Right cardiac atrium (tissue), 5 donors: ENCODE data around the gene NIT2. TPM values are rescaled to one million over a fixed set of nuclear protein-coding genes. Genes with fewer than 3 reads are reported as not detected.

Experiments
- ATAC-seq, 2 donors: fragments of 200-7000 bp; cut with Tn5 transposase; one replicate each; pipeline versions ENCODE4 v1.8.0 to v1.9.1; 2020; ENCODE audit warnings: moderate library complexity in 2 of 2, mild to moderate bottlenecking in 1 of 2
- DNase-seq, 3 donors: peaks; one replicate each; pipeline ENCODE4 v3.0.0-alpha.2; 2020
- H3K27ac ChIP-seq: one replicate; pipeline ENCODE4 v1.5.1; 2013; ENCODE audit warnings: mild to moderate bottlenecking, low read length, control low read depth, moderate library complexity
- H3K27me3 ChIP-seq: one replicate; pipeline ENCODE4 v1.6.1; 2013; ENCODE audit not compliant: control insufficient read depth, insufficient read depth
- H3K4me1 ChIP-seq: one replicate; pipeline ENCODE4 v1.6.1; 2013; ENCODE audit warnings: low read length; ENCODE audit not compliant: control insufficient read depth, insufficient read depth
- H3K4me3 ChIP-seq: one replicate; pipeline ENCODE4 v1.5.1; 2013; ENCODE audit warnings: low read length, control low read depth
- H3K9me3 ChIP-seq: one replicate; pipeline ENCODE4 v1.6.1; 2013; ENCODE audit warnings: low read length; ENCODE audit not compliant: control insufficient read depth
- WGBS: extraction: QIAGEN DNeasy Blood & Tissue Kit; methylation state at CpG from one replicate; pipeline ENCODE4 v1.1.7; 2013; 5-methylcytosine and 5-hydroxymethylcytosine counted together
- intact Hi-C, 4 donors: fragments of 100-400 bp; cut with DNase I; formaldehyde crosslinking; loops; one replicate each; pipeline versions ENCODE4 v1.11.0 to v1.14.0; 2022 to 2023
- long read RNA-seq, 4 donors: library from polyadenylated mRNA; unstranded; transcript quantifications; one replicate each; pipeline ENCODE4 v2.0.0, GENCODE V29; 2020 to 2021
- polyA plus RNA-seq: library from polyadenylated mRNA; stranded (reverse); fragments of 200-250 nt; gene quantifications from one replicate; pipeline ENCODE4 v1.2.3, GENCODE V29; 2013
- total RNA-seq, 4 donors: library from RNA; stranded (reverse); fragmentation: NEBNext Ultra II Directional; extraction: Animal tissue kit (Norgen Biotek cat#: 25700); gene quantifications; one replicate each; pipeline ENCODE4 v1.2.1, GENCODE V29; 2021
- donor health status: healthy with polysubstance abuse.
- donor health status: DM: no; HTN: yes; CAD: no.
- donor health status: DM: no; HTN: no; CAD: no.
- donor health status: DM: no; HTN: yes; CAD: no; lungs with severe emphysema.
- donor health status: DM: yes; HTN: yes; CAD: no.

NIT2 gene, protein sequence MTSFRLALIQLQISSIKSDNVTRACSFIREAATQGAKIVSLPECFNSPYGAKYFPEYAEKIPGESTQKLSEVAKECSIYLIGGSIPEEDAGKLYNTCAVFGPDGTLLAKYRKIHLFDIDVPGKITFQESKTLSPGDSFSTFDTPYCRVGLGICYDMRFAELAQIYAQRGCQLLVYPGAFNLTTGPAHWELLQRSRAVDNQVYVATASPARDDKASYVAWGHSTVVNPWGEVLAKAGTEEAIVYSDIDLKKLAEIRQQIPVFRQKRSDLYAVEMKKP
- total RNA-seq: 10 to 100 TPM; 32.1 to 44.3 (median 37.1) TPM
- 26.9 TPM for polyA plus RNA-seq
- long read RNA-seq, donor 1, full-length matches to known transcripts: 21 of 32 reads
- long read RNA-seq, donor 1, partial matches to known transcripts: 0 of 32 reads
- long read RNA-seq, donor 1, other reads (novel, unspliced or antisense): 11 of 32 reads
- long read RNA-seq, donor 2, full-length matches to known transcripts: 22 of 31 reads
- long read RNA-seq, donor 2, partial matches to known transcripts: 3 of 31 reads
- long read RNA-seq, donor 2, other reads (novel, unspliced or antisense): 6 of 31 reads
- long read RNA-seq, donor 3, full-length matches to known transcripts: 59 of 64 reads
- long read RNA-seq, donor 3, partial matches to known transcripts: 4 of 64 reads
- long read RNA-seq, donor 3, other reads (novel, unspliced or antisense): 1 of 64 reads
- long read RNA-seq, donor 4, full-length matches to known transcripts: 21 of 29 reads
- long read RNA-seq, donor 4, partial matches to known transcripts: 3 of 29 reads
- long read RNA-seq, donor 4, other reads (novel, unspliced or antisense): 5 of 29 reads

DNA sequence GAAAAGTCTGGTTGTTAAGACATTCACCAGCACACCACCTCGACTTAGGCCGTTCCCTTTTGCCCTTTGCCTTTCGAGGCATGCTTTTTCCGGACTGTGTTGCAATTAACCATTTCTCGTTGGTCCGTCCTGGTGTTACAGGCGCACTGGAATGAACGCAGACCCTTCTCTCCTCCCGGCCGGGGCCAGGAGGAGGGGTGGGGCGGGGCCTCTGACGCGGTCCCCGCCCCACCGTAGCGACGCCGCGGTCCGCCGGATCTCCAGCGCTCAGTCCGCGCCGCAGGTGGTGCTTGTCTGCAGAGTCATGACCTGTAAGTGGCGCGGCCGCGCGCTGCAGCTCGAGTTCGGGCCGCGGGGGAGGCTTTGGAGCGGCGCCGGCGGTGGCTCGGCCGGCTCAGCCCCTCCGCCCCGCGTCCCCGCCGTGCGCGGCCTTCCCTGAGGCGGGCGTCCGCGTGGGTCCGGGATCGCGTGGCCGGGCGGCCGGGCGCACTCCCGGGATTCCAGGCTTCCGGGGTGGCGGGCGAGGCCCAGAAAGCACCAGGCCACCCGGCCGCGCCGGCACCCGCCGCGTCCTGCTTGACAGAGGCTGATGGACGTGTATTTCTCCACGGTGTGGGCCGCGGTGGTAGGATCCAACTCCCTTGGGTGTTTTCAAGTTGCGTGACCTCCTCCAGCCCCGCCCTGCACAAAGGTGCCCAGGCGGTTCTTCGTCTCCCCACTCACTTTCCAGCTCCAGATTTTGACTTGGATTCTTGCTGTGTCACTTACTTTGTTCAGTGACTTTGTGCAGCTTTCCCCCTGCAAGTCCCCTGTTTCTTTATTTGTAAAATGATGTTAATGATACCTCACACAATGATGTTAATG, at the start of gene NIT2:
Gene NIT2, plus strand, starts transcription at position 270 of the 864 bp plus-strand sequence. Its CDS starts 35 bp downstream, at position 305.
- peaks cover 4% of the 10 kb centered on the region for H3K4me1 ChIP-seq
- no peaks in the 10 kb centered on the region for H3K9me3 ChIP-seq
- no peaks in the 10 kb centered on the region for H3K27me3 ChIP-seq
- WGBS: under 1% methylated on average over 77 of the region's 77 CpGs
- H3K27ac ChIP-seq: peak within 1 kb of the TSS; percentile 70
- DNase-seq (peak; percentile 88 to 95 (median 93)), ATAC-seq (peak; percentile 97 to 98)
- peak within 1 kb of the TSS; percentile 84 for H3K4me3 ChIP-seq
- intact Hi-C loops: loop anchor here in 1 of 4 donors (10.0 kb wide), 1 partner anchor 250 kb away; no protein-coding TSS in a partner anchor

DNA sequence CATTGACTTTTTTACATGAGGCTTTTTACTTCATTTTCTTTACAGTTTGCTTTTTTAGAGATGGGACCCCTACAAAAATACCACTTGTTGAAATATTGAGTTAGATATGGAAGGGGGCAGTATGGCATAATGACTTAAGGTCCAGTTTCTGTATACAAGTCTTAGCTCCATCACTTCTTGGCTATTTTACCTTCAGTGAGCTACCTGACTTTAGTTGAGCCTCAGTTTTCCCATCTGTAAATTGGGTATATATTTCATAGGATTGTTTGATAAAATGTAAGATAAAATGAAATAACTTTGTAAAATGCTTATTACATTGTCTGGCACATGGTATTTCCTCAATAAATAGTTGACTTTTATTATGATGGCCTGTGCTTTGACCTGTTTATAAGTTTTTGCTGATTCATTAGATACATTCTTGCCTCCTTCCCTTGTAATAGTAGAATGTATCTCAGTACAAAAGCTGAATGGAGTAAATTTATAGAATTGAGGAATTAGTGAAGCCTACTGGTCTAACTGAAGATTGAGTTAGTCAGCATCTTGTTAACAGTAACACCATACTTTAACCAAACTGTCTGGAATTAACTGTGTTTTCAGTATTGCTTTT, 46.2 kb upstream of the NIT2 start:
- Histone ChIP-seq H3K27me3 (no peaks in the 10 kb centered on the region), H3K4me3 (no peak overlapping the region), H3K27ac (no peak overlapping the region), H3K9me3 (no peaks in the 10 kb centered on the region), H3K4me1 (no peaks in the 10 kb centered on the region)
- intact Hi-C loops: no loop called here
- ATAC-seq: no peak
- DNase-seq: no peak

DNA sequence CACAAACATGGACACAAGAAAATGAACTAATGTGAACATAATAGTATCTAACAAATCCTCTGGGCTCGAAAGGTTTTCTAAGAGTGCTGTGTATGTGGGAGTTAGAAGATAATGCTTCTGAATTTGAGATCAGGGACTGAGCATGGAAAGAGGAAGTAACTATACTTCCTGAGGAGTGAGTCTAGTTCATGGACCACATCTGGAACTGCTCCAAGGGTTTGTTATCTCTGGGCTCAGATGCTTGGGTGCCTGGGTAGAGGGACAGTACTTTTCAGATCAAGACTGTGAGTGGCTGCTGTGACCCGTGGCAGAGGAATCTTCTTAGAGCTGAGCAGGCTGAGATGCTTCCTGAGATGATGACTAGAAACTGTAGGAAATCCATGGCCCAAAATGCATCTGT, 45.2 kb upstream of the NIT2 start:
- H3K9me3 ChIP-seq: no peaks in the 10 kb centered on the region
- WGBS: 38% methylated on average over 2 of the region's 2 CpGs
- DNase-seq (no peak), ATAC-seq (peak in 1 of 2 donors; percentile 59)
- intact Hi-C loops: no loop called here
- H3K27me3 ChIP-seq: no peaks in the 10 kb centered on the region
- no peak overlapping the region for H3K4me3 ChIP-seq
- no peaks in the 10 kb centered on the region for H3K4me1 ChIP-seq
- H3K27ac ChIP-seq: no peak overlapping the region

DNA sequence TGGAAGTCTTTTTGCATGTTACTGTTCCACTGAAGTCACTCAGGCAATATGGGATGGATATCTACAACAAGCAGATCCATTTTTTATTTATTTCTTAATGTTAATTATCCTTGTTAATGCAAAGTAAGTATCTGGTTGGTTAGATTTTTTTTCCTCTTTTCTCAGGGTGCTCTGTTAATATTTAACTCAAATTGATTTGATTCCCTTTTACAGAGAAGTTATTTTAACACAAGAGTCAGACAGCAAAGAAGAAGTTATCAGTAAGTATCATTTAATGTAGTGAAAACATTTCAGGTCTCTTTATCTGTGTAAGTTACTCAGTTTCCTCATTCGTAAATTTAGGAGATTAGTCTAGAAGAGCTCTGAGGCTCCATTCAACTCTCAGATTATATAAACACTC, 39.5 kb upstream of the NIT2 start:
- no peaks in the 10 kb centered on the region for H3K4me1 ChIP-seq
- 86% methylated on average over 1 of the region's 1 CpG for WGBS
- H3K27me3 ChIP-seq: no peaks in the 10 kb centered on the region
- no peak overlapping the region for H3K27ac ChIP-seq
- H3K9me3 ChIP-seq: no peaks in the 10 kb centered on the region
- DNase-seq (no peak), ATAC-seq (no peak)
- H3K4me3 ChIP-seq: no peak overlapping the region
- intact Hi-C loops: no loop called here

DNA sequence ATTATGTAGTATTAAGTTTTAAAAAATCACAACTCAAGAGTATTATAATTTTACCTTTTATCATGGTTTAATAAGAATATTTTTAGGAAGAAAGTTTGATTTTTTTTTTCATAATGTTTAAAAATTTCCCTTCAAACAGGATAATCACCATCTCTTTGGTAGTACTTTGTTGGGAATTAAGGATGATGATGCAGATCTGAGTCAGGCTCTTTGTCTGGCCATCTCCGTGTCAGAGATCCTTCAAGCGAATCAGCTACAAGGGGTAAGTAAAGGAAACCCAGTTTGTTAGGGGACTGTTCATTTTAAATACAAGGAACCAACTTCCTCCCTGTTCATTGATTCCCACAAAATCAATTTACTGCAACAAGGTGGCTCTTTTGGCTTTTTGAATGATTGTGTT, 36.8 kb upstream of the NIT2 start:
- no peaks in the 10 kb centered on the region for H3K9me3 ChIP-seq
- WGBS: 96% methylated on average over 2 of the region's 2 CpGs

DNA sequence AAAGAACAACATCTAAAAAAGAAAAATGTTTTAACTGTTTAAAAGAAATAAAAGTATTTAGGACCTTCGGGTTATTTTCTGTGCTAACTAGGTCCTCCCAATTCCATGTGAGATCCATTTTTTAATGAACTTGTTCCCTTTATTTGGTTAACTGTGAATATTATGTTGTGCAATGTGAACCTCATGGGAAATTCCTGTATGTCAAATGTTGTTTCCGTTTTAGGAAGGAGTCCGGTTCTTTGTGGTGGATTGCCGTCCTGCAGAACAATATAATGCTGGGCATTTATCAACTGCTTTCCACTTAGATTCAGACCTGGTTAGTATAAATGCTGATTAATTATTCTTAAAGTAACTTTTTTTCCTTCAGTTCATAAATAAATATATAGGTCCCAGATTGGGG, 35.5 kb upstream of the NIT2 start:
- ATAC-seq (no peak), DNase-seq (no peak)
- no peak overlapping the region for H3K27ac ChIP-seq
- H3K27me3 ChIP-seq: no peaks in the 10 kb centered on the region
- intact Hi-C loops: no loop called here
- H3K4me3 ChIP-seq: no peak overlapping the region
- H3K4me1 ChIP-seq: no peaks in the 10 kb centered on the region
- WGBS: 54% methylated on average over 4 of the region's 4 CpGs
- no peaks in the 10 kb centered on the region for H3K9me3 ChIP-seq

More for the DNA sequence above, 36.8 kb upstream of the NIT2 start:
- no peak overlapping the region for H3K27ac ChIP-seq
- H3K4me3 ChIP-seq: no peak overlapping the region
- no peak for DNase-seq
- no peaks in the 10 kb centered on the region for H3K4me1 ChIP-seq
- intact Hi-C loops: no loop called here
- no peak for ATAC-seq
- H3K27me3 ChIP-seq: no peaks in the 10 kb centered on the region

- intact Hi-C loops: no loop called here
- H3K4me1 ChIP-seq: no peaks in the 10 kb centered on the region
- WGBS: 89% methylated on average over 1 of the region's 1 CpG
- H3K27ac ChIP-seq: no peak overlapping the region
- ATAC-seq (no peak), DNase-seq (no peak)
- no peak overlapping the region for H3K4me3 ChIP-seq
- no peaks in the 10 kb centered on the region for H3K27me3 ChIP-seq
- no peaks in the 10 kb centered on the region for H3K9me3 ChIP-seq
Observed at GRCh38 chr3:100306695-100307094, 27.9 kb upstream of the NIT2 start.

DNA sequence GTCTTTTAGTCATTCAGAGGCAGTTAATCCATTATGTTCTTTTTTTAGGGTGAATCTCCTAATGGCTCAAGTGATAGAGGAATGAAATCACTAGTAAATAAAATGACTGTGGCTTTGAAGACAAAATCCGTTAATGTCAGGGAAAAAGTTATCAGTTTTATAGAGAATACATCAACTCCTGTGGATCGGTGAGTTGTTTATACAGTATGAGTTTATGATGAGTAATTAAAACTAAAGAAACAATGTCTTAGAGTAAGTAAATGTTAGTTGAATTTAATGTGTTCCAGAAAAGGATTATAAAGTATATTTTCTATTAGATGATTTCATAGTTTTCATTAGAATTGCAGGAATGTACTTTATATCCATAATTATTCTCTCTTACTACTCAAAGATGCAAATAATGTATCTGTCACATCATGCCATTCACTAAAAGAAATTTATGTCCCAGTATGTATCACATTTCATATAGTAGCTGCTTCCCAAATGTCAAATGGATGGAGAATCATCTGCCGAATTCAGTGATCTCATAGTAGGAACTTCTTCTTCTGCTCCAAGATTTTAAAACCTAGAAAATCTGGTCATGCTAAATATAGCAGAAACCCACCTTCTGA, 24.1 kb upstream of the NIT2 start:
- no peaks in the 10 kb centered on the region for H3K27me3 ChIP-seq
- no peaks in the 10 kb centered on the region for H3K4me1 ChIP-seq
- DNase-seq (no peak), ATAC-seq (no peak)
- no peak overlapping the region for H3K27ac ChIP-seq
- no peak overlapping the region for H3K4me3 ChIP-seq
- intact Hi-C loops: loop anchor here in 1 of 4 donors (10.0 kb wide), 1 partner anchor 284 kb away; no protein-coding TSS in a partner anchor
- H3K9me3 ChIP-seq: no peaks in the 10 kb centered on the region
- 91% methylated on average over 3 of the region's 3 CpGs for WGBS

DNA sequence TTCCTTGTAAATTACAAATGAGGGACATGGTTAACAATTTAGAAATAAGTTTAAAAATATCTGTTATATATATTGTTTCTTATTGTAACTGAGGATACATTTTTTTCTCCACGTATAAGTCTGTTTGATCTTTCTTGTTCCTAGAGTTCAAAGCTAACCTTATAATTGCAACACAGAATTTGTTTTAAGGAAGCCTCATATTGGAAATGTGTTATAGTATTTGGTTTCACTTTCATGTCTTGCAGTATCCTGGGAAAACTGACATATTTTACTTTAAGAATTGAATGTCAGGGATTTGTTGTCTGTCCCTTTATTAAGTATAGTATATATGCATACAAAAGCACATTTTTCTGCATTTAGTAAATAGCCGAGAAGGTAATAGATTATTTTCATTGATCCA, 23.5 kb upstream of the NIT2 start:
- Histone ChIP-seq H3K4me3 (no peak overlapping the region), H3K9me3 (no peaks in the 10 kb centered on the region), H3K27ac (no peak overlapping the region), H3K4me1 (no peaks in the 10 kb centered on the region), H3K27me3 (no peaks in the 10 kb centered on the region)
- 74% methylated on average over 2 of the region's 2 CpGs for WGBS
- no peak for ATAC-seq
- intact Hi-C loops: loop anchor here in 1 of 4 donors (10.0 kb wide), 1 partner anchor 284 kb away; no protein-coding TSS in a partner anchor
- DNase-seq: no peak

DNA sequence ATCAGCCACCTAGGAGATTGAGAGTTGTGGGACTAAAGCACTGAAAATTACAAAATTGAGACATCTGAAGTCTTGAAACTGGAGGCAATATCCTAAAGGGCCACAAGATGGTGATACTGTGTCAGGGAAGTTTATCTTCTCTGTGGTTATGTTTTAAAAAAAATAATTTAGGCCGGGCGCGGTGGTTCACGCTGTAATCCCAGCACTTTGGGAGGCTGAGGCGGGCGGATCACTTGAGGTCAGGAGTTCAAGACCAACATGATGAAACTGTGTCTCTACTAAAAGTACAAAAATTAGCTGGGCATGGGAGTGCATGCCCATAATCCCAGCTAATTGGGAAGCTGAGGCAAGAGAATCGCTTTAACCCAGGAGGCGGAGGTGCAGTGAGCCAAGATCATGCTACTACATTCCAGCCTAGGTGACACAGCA, 17.9 kb upstream of the NIT2 start:
- no peaks in the 10 kb centered on the region for H3K4me1 ChIP-seq
- no peaks in the 10 kb centered on the region for H3K27me3 ChIP-seq
- ATAC-seq: peak; percentile 79 to 84
- intact Hi-C loops: loop anchor here in 3 of 4 donors (5.0 to 10.0 kb wide), 2 partner anchors 276 to 278 kb away; no protein-coding TSS in a partner anchor
- DNase-seq: peak; percentile 31 to 69 (median 67)
- no peaks in the 10 kb centered on the region for H3K9me3 ChIP-seq
- WGBS: 27% methylated on average over 8 of the region's 8 CpGs
- no peak overlapping the region for H3K27ac ChIP-seq
- H3K4me3 ChIP-seq: no peak overlapping the region
